Spleen (tissue), 7 donors: ENCODE measurements around the gene KSR1.

Source experiments
- POLR2A ChIP-seq, 3 donors: fragments of 450-650 bp; IDR thresholded peaks; one replicate each; pipeline ENCODE4 v1.5.1; 2017; ENCODE audit warnings: antibody characterized with exemption in 3 of 3, mild to moderate bottlenecking in 1 of 3
- POLR2AphosphoS5 ChIP-seq, 3 donors: sonication (generic); formaldehyde crosslinking; IDR thresholded peaks; one replicate each; pipeline ENCODE4 v1.5.1; 2017; ENCODE audit warnings: antibody characterized with exemption in 3 of 3
- TF ChIP-seq, protein P1 (sequence below), 11 experiments: fragments of 200-600 bp in 7 of 11; fragments of 450-650 bp in 4 of 11; sonication (generic) in 4 of 11; IDR thresholded peaks in 8 of 11; conservative IDR thresholded peaks in 3 of 11; 1 replicate in 7 of 11; 2 replicates in 4 of 11; pipeline versions ENCODE4 v1.4.0 to v1.8.0; 2016 to 2021; ENCODE audit warnings: antibody characterized with exemption in 11 of 11, inconsistent platforms in 4 of 11, mild to moderate bottlenecking in 1 of 11
- donor health status: DM: no; HTN: no; CAD: no; lungs with moderate emphysema.
- donor health status: DM: no; HTN: no; CAD: no.
- donor health status: DM: no; HTN: no; CAD: no.

DNA sequence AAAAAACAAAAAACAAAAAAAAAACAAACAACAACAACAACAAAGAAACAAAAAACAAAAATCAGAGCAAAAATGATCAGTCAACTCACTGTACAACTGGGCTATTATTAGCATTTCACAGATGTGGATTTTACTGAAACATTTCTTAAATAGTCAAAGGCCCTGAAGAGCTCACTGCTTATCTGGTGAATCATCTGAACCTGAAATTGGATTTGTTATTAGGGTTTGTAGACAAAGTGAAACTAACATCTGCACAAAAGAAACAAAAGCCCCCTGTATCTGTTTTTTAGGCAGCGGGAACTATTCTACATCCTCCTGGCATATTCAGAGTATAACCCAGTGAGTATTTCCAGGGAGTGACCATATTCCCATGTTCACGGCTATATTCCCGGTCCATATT is 32.6 kb upstream of the KSR1 start:
- no peak for TF ChIP-seq POLR2AphosphoS5 (IDR thresholded peaks at IDR 0.05)
- TF ChIP-seq, protein P1, sequence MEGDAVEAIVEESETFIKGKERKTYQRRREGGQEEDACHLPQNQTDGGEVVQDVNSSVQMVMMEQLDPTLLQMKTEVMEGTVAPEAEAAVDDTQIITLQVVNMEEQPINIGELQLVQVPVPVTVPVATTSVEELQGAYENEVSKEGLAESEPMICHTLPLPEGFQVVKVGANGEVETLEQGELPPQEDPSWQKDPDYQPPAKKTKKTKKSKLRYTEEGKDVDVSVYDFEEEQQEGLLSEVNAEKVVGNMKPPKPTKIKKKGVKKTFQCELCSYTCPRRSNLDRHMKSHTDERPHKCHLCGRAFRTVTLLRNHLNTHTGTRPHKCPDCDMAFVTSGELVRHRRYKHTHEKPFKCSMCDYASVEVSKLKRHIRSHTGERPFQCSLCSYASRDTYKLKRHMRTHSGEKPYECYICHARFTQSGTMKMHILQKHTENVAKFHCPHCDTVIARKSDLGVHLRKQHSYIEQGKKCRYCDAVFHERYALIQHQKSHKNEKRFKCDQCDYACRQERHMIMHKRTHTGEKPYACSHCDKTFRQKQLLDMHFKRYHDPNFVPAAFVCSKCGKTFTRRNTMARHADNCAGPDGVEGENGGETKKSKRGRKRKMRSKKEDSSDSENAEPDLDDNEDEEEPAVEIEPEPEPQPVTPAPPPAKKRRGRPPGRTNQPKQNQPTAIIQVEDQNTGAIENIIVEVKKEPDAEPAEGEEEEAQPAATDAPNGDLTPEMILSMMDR (IDR thresholded peaks at IDR 0.05 in 8 of 11, conservative IDR thresholded peaks at IDR 0.05 in 3 of 11): no peak
- TF ChIP-seq POLR2A (IDR thresholded peaks at IDR 0.05): no peak
